ENCODE measurements around the gene CARMIL3.

DNA sequence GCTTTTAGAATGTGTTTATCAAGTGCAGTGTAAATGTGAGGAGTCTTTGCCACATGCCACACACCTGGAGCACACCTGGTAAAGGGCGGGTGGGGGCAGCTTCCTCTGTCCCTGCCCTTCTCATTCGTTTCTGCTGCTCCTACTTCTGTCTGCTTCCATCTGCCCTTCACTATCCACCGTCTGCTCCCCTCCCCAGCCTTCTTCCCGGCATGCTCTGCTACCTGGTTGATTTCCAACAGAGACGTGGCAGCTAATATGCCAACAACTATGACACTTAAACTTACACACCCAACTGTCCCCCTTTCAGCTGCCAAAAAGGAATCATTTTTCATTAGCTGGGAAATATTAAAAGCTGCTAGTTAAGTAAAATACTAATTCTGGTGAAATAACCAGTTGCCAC is 9.1 kb upstream of the CARMIL3 start:
- TF ChIP-seq, protein P1, sequence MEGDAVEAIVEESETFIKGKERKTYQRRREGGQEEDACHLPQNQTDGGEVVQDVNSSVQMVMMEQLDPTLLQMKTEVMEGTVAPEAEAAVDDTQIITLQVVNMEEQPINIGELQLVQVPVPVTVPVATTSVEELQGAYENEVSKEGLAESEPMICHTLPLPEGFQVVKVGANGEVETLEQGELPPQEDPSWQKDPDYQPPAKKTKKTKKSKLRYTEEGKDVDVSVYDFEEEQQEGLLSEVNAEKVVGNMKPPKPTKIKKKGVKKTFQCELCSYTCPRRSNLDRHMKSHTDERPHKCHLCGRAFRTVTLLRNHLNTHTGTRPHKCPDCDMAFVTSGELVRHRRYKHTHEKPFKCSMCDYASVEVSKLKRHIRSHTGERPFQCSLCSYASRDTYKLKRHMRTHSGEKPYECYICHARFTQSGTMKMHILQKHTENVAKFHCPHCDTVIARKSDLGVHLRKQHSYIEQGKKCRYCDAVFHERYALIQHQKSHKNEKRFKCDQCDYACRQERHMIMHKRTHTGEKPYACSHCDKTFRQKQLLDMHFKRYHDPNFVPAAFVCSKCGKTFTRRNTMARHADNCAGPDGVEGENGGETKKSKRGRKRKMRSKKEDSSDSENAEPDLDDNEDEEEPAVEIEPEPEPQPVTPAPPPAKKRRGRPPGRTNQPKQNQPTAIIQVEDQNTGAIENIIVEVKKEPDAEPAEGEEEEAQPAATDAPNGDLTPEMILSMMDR (IDR thresholded peaks at IDR 0.05; ENCODE audit: insufficient read depth, low read depth, low read length): no peak
- TF ChIP-seq EZH2 (IDR thresholded peaks at IDR 0.05; ENCODE audit: insufficient read depth, low read length): no peak

All from astrocyte (in vitro differentiated cells and primary cell).